Muscle layer of duodenum (tissue), 2 donors: Measurements from ENCODE around the gene FBXW4.
"Not testable (repeated sequence)": the region's sequence is repeated elsewhere in the genome, so short reads cannot be mapped to it uniquely, and the experiment has no call there.

Experiments
- H3K27ac ChIP-seq: one replicate; pipeline ENCODE4 v1.7.0; 2013; ENCODE audit warnings: mild to moderate bottlenecking, low read length
- H3K27me3 ChIP-seq: one replicate; pipeline ENCODE4 v1.7.0; 2013; ENCODE audit warnings: low read depth, mild to moderate bottlenecking, control low read depth, low read length
- H3K36me3 ChIP-seq, 2 donors: one replicate each; pipeline ENCODE4 v1.7.0; 2013; ENCODE audit warnings: low read length in 2 of 2, control low read depth in 1 of 2, mild to moderate bottlenecking in 1 of 2; ENCODE audit not compliant: insufficient read depth in 2 of 2, control insufficient read depth in 1 of 2
- H3K4me1 ChIP-seq, 2 donors: one replicate each; pipeline ENCODE4 v1.7.0; 2013; ENCODE audit warnings: low read length in 2 of 2, mild to moderate bottlenecking in 2 of 2, control low read depth in 1 of 2, moderate library complexity in 1 of 2; ENCODE audit not compliant: insufficient read depth in 2 of 2, control insufficient read depth in 1 of 2
- H3K4me3 ChIP-seq, 2 donors: one replicate each; pipeline ENCODE4 v1.7.0; 2013; ENCODE audit warnings: low read length in 2 of 2, low read depth in 1 of 2, mild to moderate bottlenecking in 1 of 2
- H3K9me3 ChIP-seq, 2 donors: one replicate each; pipeline ENCODE4 v1.7.0; 2013; ENCODE audit warnings: low read length in 2 of 2, control low read depth in 1 of 2, mild to moderate bottlenecking in 1 of 2; ENCODE audit not compliant: control insufficient read depth in 1 of 2
- donor health status: healthy.

FBXW4 gene

GRCh38 chr10:101651336-101651735 is 43.6 kb downstream of the FBXW4 start:
- Histone ChIP-seq H3K4me3 (no peak overlapping the region), H3K9me3 (no peaks in the 10 kb centered on the region), H3K4me1 (no peaks in the 10 kb centered on the region), H3K27ac (no peak overlapping the region), H3K36me3 (peaks cover 26 to 48% of the 10 kb centered on the region in 2 donors), H3K27me3 (no peaks in the 10 kb centered on the region)

DNA sequence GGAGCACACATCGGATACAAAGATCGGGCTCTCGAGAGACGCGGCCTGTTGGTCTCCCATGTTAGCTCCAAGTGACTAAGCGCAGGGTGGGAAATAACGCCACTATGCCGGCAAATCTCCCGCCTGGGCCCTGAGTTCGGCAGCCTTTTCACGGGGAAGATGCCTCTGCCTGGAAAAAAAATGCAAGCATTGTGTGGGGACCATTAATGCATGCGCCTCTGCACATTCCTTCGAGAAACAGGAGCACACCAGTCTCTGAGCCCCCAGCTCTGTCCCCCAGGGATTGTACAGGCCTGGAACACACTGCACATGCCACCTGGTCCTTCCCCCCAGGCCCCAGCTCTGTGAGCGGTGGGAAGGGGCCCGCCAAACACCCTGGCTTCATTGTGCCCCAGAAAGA is 44.1 kb downstream of the FBXW4 start:
- Histone ChIP-seq H3K27me3 (no peaks in the 10 kb centered on the region), H3K36me3 (peaks cover 23 to 43% of the 10 kb centered on the region in 2 donors), H3K9me3 (no peaks in the 10 kb centered on the region), H3K27ac (no peak overlapping the region), H3K4me1 (no peaks in the 10 kb centered on the region), H3K4me3 (no peak overlapping the region)

DNA sequence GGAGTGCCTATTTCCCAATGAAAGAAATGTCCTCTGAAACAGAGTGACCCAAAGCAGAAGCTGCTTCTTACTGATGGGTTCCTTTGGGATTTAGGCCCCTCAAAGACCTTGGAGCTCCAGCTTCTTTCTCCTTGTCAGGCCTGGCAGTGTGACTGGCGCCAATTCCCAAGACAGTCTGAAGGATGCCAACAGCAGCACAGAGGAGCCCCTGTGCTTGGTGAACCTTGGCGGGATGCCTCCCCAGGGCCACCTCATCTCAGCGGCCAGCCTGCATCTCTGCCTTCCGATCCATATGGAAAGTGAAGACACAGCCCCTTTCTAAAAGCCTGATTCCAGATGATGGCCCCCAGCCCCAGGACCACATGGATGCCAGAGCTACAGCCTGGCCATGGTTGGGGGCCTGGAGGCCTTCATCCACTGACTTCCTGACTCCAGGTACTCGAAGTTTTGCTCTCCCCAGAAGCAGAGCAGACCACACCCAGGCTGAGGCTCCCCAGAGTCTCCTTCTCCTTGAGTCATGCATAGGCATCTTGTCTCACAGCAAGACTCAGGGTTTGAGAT is 45.4 kb downstream of the FBXW4 start:
- Histone ChIP-seq H3K4me1 (no peaks in the 10 kb centered on the region), H3K9me3 (no peaks in the 10 kb centered on the region), H3K27ac (no peak overlapping the region), H3K4me3 (no peak overlapping the region), H3K36me3 (peaks cover 18 to 38% of the 10 kb centered on the region in 2 donors), H3K27me3 (no peaks in the 10 kb centered on the region)

DNA sequence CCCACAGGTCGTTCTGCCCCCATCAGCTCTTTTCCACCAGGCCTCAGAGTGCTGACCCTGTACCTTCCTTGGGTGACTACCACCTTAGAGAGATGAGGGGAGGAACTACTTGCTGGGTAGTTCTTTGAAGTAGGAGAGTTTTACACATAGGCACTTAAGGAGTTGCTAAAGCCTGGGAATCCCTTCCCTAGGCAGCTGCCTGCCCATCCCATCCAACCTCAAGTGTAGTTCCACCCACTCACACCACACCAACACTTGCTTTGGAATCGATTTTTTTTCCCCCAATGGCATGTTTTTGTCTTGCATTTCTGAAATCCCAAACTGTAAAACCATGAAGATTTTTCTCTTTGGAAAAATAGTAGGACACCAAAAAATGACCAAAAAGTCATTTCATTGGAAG is 47.7 kb downstream of the FBXW4 start:
- Histone ChIP-seq H3K27me3 (no peaks in the 10 kb centered on the region), H3K36me3 (peaks cover 4 to 24% of the 10 kb centered on the region in 2 donors), H3K9me3 (no peaks in the 10 kb centered on the region), H3K4me1 (no peaks in the 10 kb centered on the region), H3K27ac (no peak overlapping the region), H3K4me3 (no peak overlapping the region)

GRCh38 chr10:101646364-101646763 is 48.6 kb downstream of the FBXW4 start:
- no peaks in the 10 kb centered on the region for H3K9me3 ChIP-seq
- no peaks in the 10 kb centered on the region for H3K27me3 ChIP-seq
- H3K27ac ChIP-seq, result no peak overlapping the region
- H3K4me3 ChIP-seq, result no peak overlapping the region
- no peaks in the 10 kb centered on the region for H3K4me1 ChIP-seq
- peaks cover 0 to 17% of the 10 kb centered on the region in 2 donors for H3K36me3 ChIP-seq

GRCh38 chr10:101645659-101646058 is 49.3 kb downstream of the FBXW4 start:
- peaks cover 0 to 17% of the 10 kb centered on the region in 2 donors for H3K36me3 ChIP-seq
- no peaks in the 10 kb centered on the region for H3K9me3 ChIP-seq

DNA sequence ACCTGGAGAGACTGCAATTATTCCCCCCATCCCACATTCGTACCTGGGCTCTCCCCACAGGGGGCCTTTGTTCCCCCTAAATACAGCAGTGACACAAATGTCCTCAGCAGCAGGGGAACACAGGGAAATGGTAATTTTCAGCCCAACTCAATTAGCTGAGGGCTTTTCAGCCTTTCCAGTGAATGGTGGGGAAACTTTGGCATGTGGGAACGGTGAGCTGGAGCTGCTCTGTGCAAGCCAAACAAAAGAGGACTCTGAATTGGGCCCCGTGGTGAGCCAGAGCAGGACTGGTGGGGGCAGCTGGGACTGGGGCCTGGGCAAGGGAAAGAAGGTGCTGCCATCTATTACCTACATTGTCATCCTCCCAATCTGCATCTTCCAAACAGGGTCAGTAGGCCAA is 51.0 kb downstream of the FBXW4 start:
- Histone ChIP-seq H3K36me3 (peaks cover 0 to 16% of the 10 kb centered on the region in 2 donors), H3K4me1 (no peaks in the 10 kb centered on the region), H3K27ac (no peak overlapping the region), H3K27me3 (no peaks in the 10 kb centered on the region), H3K4me3 (no peak overlapping the region), H3K9me3 (no peaks in the 10 kb centered on the region)

More at GRCh38 chr10:101645659-101646058, 49.3 kb downstream of the FBXW4 start:
- Histone ChIP-seq H3K27me3 (no peaks in the 10 kb centered on the region), H3K4me1 (no peaks in the 10 kb centered on the region), H3K4me3 (no peak overlapping the region), H3K27ac (no peak overlapping the region)

DNA sequence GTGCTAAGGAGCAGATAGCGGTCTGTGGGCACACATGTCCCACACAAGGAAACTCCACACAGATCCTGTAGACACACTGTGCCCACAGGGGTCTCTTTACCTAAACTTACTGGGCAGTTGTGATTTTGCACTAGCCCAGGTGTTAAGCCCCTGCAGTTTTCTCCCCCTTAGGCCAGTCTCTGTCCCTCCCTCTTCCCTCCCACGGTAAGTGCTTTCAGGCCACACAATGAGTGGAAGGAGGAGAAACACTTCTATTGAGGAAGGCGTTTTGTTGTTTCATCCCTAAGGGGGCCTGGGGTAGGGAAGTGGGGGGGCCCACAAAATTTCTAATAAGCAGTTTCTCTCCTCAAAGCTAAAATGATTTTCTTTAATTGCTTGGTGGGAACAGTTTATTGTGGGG is 51.4 kb downstream of the FBXW4 start:
- peaks cover 0 to 17% of the 10 kb centered on the region in 2 donors for H3K36me3 ChIP-seq
- no peaks in the 10 kb centered on the region for H3K27me3 ChIP-seq
- H3K9me3 ChIP-seq, result no peaks in the 10 kb centered on the region
- H3K4me3 ChIP-seq, result no peak overlapping the region
- no peaks in the 10 kb centered on the region for H3K4me1 ChIP-seq
- H3K27ac ChIP-seq, result no peak overlapping the region

DNA sequence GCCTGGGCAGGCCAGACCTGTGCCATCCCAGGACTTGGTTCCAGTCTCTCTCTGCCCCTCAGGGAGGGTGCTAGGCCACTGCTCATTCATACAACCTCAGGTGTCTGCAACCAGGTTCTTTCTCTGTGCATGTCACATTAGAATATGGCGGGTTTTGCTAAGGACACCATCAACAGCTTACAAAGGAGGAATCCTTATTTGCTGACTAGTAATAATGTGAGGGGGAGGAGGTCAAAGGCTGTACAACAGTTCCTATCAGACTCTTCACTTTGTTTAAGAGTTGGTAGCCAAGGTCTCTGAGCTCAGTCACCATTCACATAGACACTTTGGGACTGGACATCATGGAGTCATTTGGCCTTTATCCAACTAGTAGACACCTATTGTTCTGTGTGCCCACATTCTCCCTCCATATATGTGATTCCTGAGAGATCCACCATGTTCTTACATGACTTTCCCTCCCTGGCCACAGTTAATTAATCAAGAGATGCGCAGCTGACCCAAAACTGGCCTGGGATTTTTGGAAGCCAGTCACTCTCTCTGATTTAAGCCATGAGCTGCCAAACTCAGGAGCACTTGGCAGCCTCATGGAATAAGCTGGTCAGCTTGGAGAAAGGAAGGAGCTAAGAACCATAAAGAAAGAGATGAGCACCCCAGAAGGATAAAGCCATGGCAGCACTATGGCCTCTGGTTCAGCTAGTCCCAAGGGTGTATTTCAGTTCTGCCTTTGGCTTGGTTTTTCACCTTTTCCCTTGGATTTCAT is 55.6 kb downstream of the FBXW4 start:
- Histone ChIP-seq H3K27me3 (no peaks in the 10 kb centered on the region), H3K4me1 (no peaks in the 10 kb centered on the region), H3K36me3 (peaks cover 5 to 21% of the 10 kb centered on the region in 2 donors), H3K27ac (no peak overlapping the region), H3K4me3 (no peak overlapping the region), H3K9me3 (no peaks in the 10 kb centered on the region)

DNA sequence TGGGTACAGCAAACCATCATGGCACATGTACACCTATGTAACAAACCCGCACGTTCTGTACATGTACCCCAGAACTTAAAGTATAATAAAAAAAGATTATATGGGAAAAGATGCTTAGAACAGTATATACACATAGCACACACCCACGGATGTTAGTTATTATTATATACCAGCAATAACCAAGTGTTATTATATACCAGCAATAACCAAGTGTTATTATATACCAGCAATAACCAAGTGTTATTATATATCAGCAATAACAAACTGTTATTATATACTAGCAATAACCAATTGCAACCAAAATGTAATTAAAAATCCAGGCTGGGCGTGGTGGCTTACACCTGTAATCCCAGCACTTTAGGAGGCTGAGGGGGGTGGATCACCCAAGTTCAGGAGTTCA is 61.5 kb downstream of the FBXW4 start:
- H3K4me3 ChIP-seq, H3K27me3 ChIP-seq, H3K4me1 ChIP-seq, H3K9me3 ChIP-seq, H3K27ac ChIP-seq: not testable (repeated sequence)
- peaks cover 9 to 13% of the 10 kb centered on the region in 2 donors for H3K36me3 ChIP-seq

DNA sequence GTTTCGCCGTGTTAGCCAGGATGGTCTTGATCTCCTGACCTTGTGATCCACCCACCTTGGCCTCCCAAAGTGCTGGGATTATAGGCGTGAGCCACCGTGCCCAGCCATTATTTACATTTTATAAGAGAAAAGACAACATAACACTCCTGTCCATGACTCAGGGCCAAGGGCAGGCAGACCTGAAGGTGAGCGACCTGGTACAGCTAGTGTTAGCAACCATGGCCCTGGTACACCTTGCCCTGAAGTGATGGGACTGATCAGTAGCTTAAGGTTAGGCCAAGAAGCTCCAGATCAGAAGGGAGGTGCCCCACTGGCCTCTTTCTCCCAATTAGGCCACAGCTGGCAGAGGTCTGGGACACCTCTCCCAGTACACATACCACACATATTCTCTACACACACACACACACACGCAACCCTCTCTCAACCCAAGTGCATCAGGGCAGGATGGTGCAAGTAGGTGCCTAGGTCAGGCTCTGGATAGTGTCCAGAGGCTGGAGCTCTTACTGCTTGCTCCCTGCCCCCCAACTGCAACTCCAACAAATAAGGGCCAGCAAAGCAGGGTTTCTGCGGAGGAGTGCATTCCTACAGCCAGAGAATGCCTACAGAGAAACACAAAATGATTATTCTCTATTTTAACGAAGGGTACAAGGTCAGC is 63.0 kb downstream of the FBXW4 start:
- Histone ChIP-seq H3K4me3 (no peak overlapping the region), H3K4me1 (no peaks in the 10 kb centered on the region), H3K9me3 (no peaks in the 10 kb centered on the region), H3K27me3 (no peaks in the 10 kb centered on the region), H3K27ac (no peak overlapping the region), H3K36me3 (peaks cover 4 to 7% of the 10 kb centered on the region in 2 donors)
